Fibroblast of lung (primary cell): Measurements from ENCODE around the gene IGF2BP2. TPM values are rescaled to one million over a fixed set of nuclear protein-coding genes. Genes with fewer than 3 reads are reported as not detected.

ENCODE experiments used
- DNase-seq, 2 donors: peaks; one replicate each; pipeline versions ENCODE4 v3.0.0 to v3.0.0-alpha.2; 2010; ENCODE audit warnings: low read depth in 2 of 2
- H2AFZ ChIP-seq: 2 replicates; pipeline ENCODE4 v1.5.1; 2012; ENCODE audit warnings: low read length, control low read depth, inconsistent platforms
- H3K27ac ChIP-seq: 2 replicates; pipeline ENCODE4 v1.5.1; 2011; ENCODE audit warnings: low read length, control low read depth; ENCODE audit not compliant: insufficient read depth
- H3K27me3 ChIP-seq: 2 replicates; pipeline ENCODE4 v1.5.1; 2011; ENCODE audit warnings: mild to moderate bottlenecking, low read length; ENCODE audit not compliant: control insufficient read depth, insufficient read depth
- H3K36me3 ChIP-seq: 2 replicates; pipeline ENCODE4 v1.5.1; 2011; ENCODE audit warnings: low read length; ENCODE audit not compliant: control insufficient read depth, insufficient read depth
- H3K4me1 ChIP-seq: 2 replicates; pipeline ENCODE4 v1.5.1; 2011; ENCODE audit warnings: low read length; ENCODE audit not compliant: control insufficient read depth, insufficient read depth; ENCODE audit errors: extremely low read depth
- H3K4me2 ChIP-seq: 2 replicates; pipeline ENCODE4 v1.5.1; 2011; ENCODE audit warnings: low read length, control low read depth; ENCODE audit not compliant: insufficient read depth; ENCODE audit errors: extremely low read depth
- H3K4me3 ChIP-seq, 4 experiments: fragments of 200-600 bp in 1 of 4; sonication (generic) in 1 of 4; replicated peaks in 1 of 4; 2 replicates each; pipeline ENCODE4 v1.5.1; 2011 to 2016; ENCODE audit warnings: low read length in 4 of 4, low read depth in 3 of 4, mild to moderate bottlenecking in 3 of 4, control low read depth in 2 of 4, inconsistent platforms in 1 of 4, mixed read lengths in 1 of 4; ENCODE audit not compliant: insufficient read depth in 1 of 4; ENCODE audit errors: control extremely low read depth in 1 of 4
- H3K79me2 ChIP-seq: 2 replicates; pipeline ENCODE4 v1.5.1; 2012; ENCODE audit warnings: mild to moderate bottlenecking, low read length, inconsistent platforms; ENCODE audit not compliant: control insufficient read depth, insufficient read depth
- H3K9ac ChIP-seq: 2 replicates; pipeline ENCODE4 v1.5.1; 2011; ENCODE audit warnings: mild to moderate bottlenecking, low read length, control low read depth; ENCODE audit not compliant: insufficient read depth
- H3K9me3 ChIP-seq: 2 replicates; pipeline ENCODE4 v1.5.1; 2012; ENCODE audit warnings: low read depth, low read length; ENCODE audit not compliant: control insufficient read depth, insufficient read depth
- H4K20me1 ChIP-seq: 2 replicates; pipeline ENCODE4 v1.5.1; 2011; ENCODE audit warnings: low read length; ENCODE audit not compliant: control insufficient read depth, insufficient read depth; ENCODE audit errors: extremely low read depth
- CTCF ChIP-seq, 2 donors: IDR thresholded peaks in 1 of 2; conservative IDR thresholded peaks in 1 of 2; 1 replicate in 1 of 2; 2 replicates in 1 of 2; pipeline ENCODE4 v1.5.1; 2011 to 2012; ENCODE audit warnings: low read length in 2 of 2, control low read depth in 1 of 2, inconsistent platforms in 1 of 2, low read depth in 1 of 2, mild to moderate bottlenecking in 1 of 2
- EZH2 ChIP-seq: IDR thresholded peaks from 2 replicates; pipeline ENCODE4 v1.5.1; 2012; ENCODE audit warnings: low read length, control low read depth, mild to moderate bottlenecking; ENCODE audit errors: missing control alignments
- polyA plus RNA-seq, 2 donors: library from polyadenylated mRNA; depleted of rRNA in 1 of 2; stranded (reverse) in 1 of 2; unstranded in 1 of 2; fragments of >200 nt; gene quantifications; 2 replicates each; pipeline ENCODE4 v1.2.1, GENCODE V29; 2011 to 2012; ENCODE audit warnings: missing spikeins in 1 of 2
- total RNA-seq: library from RNA; depleted of rRNA; stranded (reverse); fragments of >200 nt; gene quantifications from 2 replicates; pipeline ENCODE4 v1.2.1, GENCODE V29; 2014

Gene IGF2BP2
- total and polyA plus RNA-seq, 2 donors (not counting 1 experiment from before 2014, with no cell fraction given) = 5.5 to 46.1 TPM

- Histone ChIP-seq H3K9ac (no peak overlapping the region), H3K4me2 (no peak overlapping the region), H3K4me1 (no peaks in the 10 kb centered on the region), H3K9me3 (no peaks in the 10 kb centered on the region), H3K79me2 (peaks cover 9% of the 10 kb centered on the region), H4K20me1 (no peaks in the 10 kb centered on the region), H3K27ac (no peak overlapping the region), H2AFZ (no peak overlapping the region), H3K27me3 (no peaks in the 10 kb centered on the region), H3K36me3 (peaks cover 6% of the 10 kb centered on the region), H3K4me3 (no peak overlapping the region)
- no peak for DNase-seq
- no peak for TF ChIP-seq CTCF (conservative IDR thresholded peaks at IDR 0.05 in 1 of 2, IDR thresholded peaks at IDR 0.05 in 1 of 2; ENCODE audit: low read depth in 1 of 2, low read length in 2 of 2)
- TF ChIP-seq EZH2 = no peak
Measured at GRCh38 chr3:185696039-185696438, 128.8 kb downstream of the IGF2BP2 start.

- Histone ChIP-seq H3K27ac (no peak overlapping the region), H3K27me3 (no peaks in the 10 kb centered on the region), H3K36me3 (peaks cover 6% of the 10 kb centered on the region), H3K79me2 (peaks cover under 1% of the 10 kb centered on the region), H3K4me3 (no peak overlapping the region), H2AFZ (no peak overlapping the region), H4K20me1 (no peaks in the 10 kb centered on the region), H3K9ac (no peak overlapping the region), H3K9me3 (no peaks in the 10 kb centered on the region), H3K4me1 (peaks cover 2% of the 10 kb centered on the region), H3K4me2 (no peak overlapping the region)
- TF ChIP-seq CTCF (conservative IDR thresholded peaks at IDR 0.05 in 1 of 2, IDR thresholded peaks at IDR 0.05 in 1 of 2; ENCODE audit: low read depth in 1 of 2, low read length in 2 of 2) (no peak), EZH2 (no peak)
- peak in 1 of 2 donors; percentile 57 for DNase-seq
Measured at GRCh38 chr3:185693985-185694653, 130.7 kb downstream of the IGF2BP2 start.

- Histone ChIP-seq H3K4me3 (no peak overlapping the region), H3K36me3 (peaks cover 6% of the 10 kb centered on the region), H3K4me2 (no peak overlapping the region), H4K20me1 (no peaks in the 10 kb centered on the region), H3K79me2 (no peaks in the 10 kb centered on the region), H3K4me1 (peaks cover 12% of the 10 kb centered on the region), H3K9ac (no peak overlapping the region), H3K9me3 (no peaks in the 10 kb centered on the region), H2AFZ (no peak overlapping the region), H3K27ac (no peak overlapping the region), H3K27me3 (no peaks in the 10 kb centered on the region)
- TF ChIP-seq EZH2 (no peak), CTCF (conservative IDR thresholded peaks at IDR 0.05 in 1 of 2, IDR thresholded peaks at IDR 0.05 in 1 of 2; ENCODE audit: low read depth in 1 of 2, low read length in 2 of 2) (no peak)
- no peak for DNase-seq
Measured at GRCh38 chr3:185691622-185692021, 133.2 kb downstream of the IGF2BP2 start.
